ENCODE results near the gene CD58. TPM values are rescaled to one million over a fixed set of nuclear protein-coding genes. Genes with fewer than 3 reads are reported as not detected.

Gene CD58
- total and polyA plus RNA-seq, 2 of the 4 experiments (the other 2 are of a cell fraction) = 5.4 to 5.7 TPM

- BruUV-seq (replicated peaks) = no TSS peak
- Histone ChIP-seq H3K27ac (ENCODE audit: insufficient read depth, low read length) (no peak overlapping the region), H3K9me1 (ENCODE audit: insufficient read depth, low read length) (no peaks in the 10 kb centered on the region), H3K4ac (ENCODE audit: low read depth, low read length) (no peak overlapping the region), H3K79me1 (ENCODE audit: low read depth in 1 of 2, low read length in 2 of 2) (no peaks in the 10 kb centered on the region), H3K4me3 (ENCODE audit: insufficient read depth, low read depth, low read length) (no peak overlapping the region), H3K9me3 (ENCODE audit: control insufficient read depth, insufficient read depth, low read length) (no peaks in the 10 kb centered on the region), H2AK9ac (replicated peaks; ENCODE audit: low read depth, low read length, poor library complexity) (no peak overlapping the region), H3K9ac (ENCODE audit: low read depth, low read length) (no peak overlapping the region), H2BK15ac (ENCODE audit: low read depth, low read length) (no peak overlapping the region), H3K4me1 (ENCODE audit: control insufficient read depth, insufficient read depth, low read length) (no peaks in the 10 kb centered on the region), H3K56ac (ENCODE audit: extremely low read depth, insufficient read depth, low read length) (no peak overlapping the region), H3K4me2 (ENCODE audit: low read depth, low read length) (no peak overlapping the region), H3K23ac (ENCODE audit: low read depth, low read length) (no peak overlapping the region), H2BK120ac (ENCODE audit: low read depth, low read length) (no peak overlapping the region), H2BK20ac (ENCODE audit: low read depth, low read length) (no peak overlapping the region), H3K14ac (replicated peaks; ENCODE audit: low read depth, low read length) (no peak overlapping the region), H4K20me1 (ENCODE audit: insufficient read depth, low read length) (no peaks in the 10 kb centered on the region), H4K8ac (ENCODE audit: low read depth in 2 of 2, low read length in 2 of 2) (no peak overlapping the region), H4K91ac (ENCODE audit: insufficient read depth, low read depth, low read length) (no peak overlapping the region), H2AK5ac (ENCODE audit: low read depth, low read length) (no peak overlapping the region), H3K36me3 (ENCODE audit: control insufficient read depth, insufficient read depth, low read length) (no peaks in the 10 kb centered on the region), H3K18ac (ENCODE audit: low read depth, low read length) (no peak overlapping the region), H4K5ac (ENCODE audit: low read depth, low read length) (no peak overlapping the region), H2BK5ac (ENCODE audit: low read depth, low read length, poor library complexity, severe bottlenecking) (no peak overlapping the region), H3K27me3 (ENCODE audit: control insufficient read depth, insufficient read depth, low read length) (peaks cover 14% of the 10 kb centered on the region), H2AFZ (replicated peaks; ENCODE audit: low read length, poor library complexity) (no peak overlapping the region)
- TF ChIP-seq CHD1 (IDR thresholded peaks at IDR 0.05; ENCODE audit: low read depth, low read length) = no peak
- no peak for TF ChIP-seq CEBPB (IDR thresholded peaks at IDR 0.05; ENCODE audit: low read depth, low read length)
- no peak for TF ChIP-seq RCOR1 (IDR thresholded peaks at IDR 0.05; ENCODE audit: insufficient replicate concordance, low read length)
- no peak for TF ChIP-seq CTCF (conservative IDR thresholded peaks at IDR 0.05; ENCODE audit: low read depth, low read length)
- TF ChIP-seq MXI1 (IDR thresholded peaks at IDR 0.05; ENCODE audit: borderline replicate concordance, low read depth, low read length) = no peak
- TF ChIP-seq RFX5 (IDR thresholded peaks at IDR 0.05; ENCODE audit: low read depth, low read length) = no peak
- no peak for TF ChIP-seq ELK1 (IDR thresholded peaks at IDR 0.05; ENCODE audit: borderline replicate concordance, low read depth, low read length)
- WGBS, 2 experiments (ENCODE audit: extremely low coverage in 2 of 2, insufficient read length in 1 of 2) = 80% methylated on average over 1 of the region's 2 CpGs; no CpG with 5 or more reads in 1 of the 2 experiments
- intact Hi-C loops (cut with micrococcal nuclease) (no loop called here), dilution Hi-C loops (cut with HindIII; ENCODE audit: low sequenced_read_pairs, unreplicated experiment) (no loop called here), in situ Hi-C loops (cut with MboI; ENCODE audit: low sequenced_read_pairs) (no loop called here)
- CTCF ChIA-PET = interaction anchor here (0.6 to 1.0 kb wide), 3 partner anchors 9 to 618 kb away, joined by 3 to 5 read pairs (median 3); no protein-coding TSS in a partner anchor
- ATAC-seq (ENCODE audit: low read depth) (no peak), DNase-seq (no peak)
- POLR2A ChIA-PET (ENCODE audit: unreplicated experiment) = no interaction called here
Observed at GRCh38 chr1:116466810-116467557, 103.8 kb downstream of the CD58 start.
